DOHH2 (cell line): ENCODE results near the gene UNC5B.

Experiments
- H3F3A ChIP-seq: fragments of 200-600 bp; sonication (generic), shearing (Covaris generic); 2 replicates; pipeline ENCODE4 v1.6.0; 2016; ENCODE audit warnings: antibody characterized with exemption, mild to moderate bottlenecking; ENCODE audit not compliant: control insufficient read depth, insufficient read depth
- H3K27ac ChIP-seq: fragments of 200-600 bp; sonication (generic); 2 replicates; pipeline ENCODE4 v1.5.1; 2014; ENCODE audit warnings: low read depth, mild to moderate bottlenecking, low read length, moderate library complexity
- H3K27me3 ChIP-seq: fragments of 200-600 bp; sonication (generic); 2 replicates; pipeline ENCODE4 v1.6.1; 2014; ENCODE audit warnings: mild to moderate bottlenecking, low read length, mixed read lengths; ENCODE audit not compliant: control insufficient read depth
- H3K36me3 ChIP-seq: fragments of 200-600 bp; sonication (generic); 2 replicates; pipeline ENCODE4 v1.6.1; 2014; ENCODE audit warnings: mild to moderate bottlenecking, low read length, moderate library complexity, mixed read lengths; ENCODE audit not compliant: control insufficient read depth
- H3K4me1 ChIP-seq: fragments of 200-600 bp; sonication (generic); 2 replicates; pipeline ENCODE4 v1.6.1; 2014; ENCODE audit warnings: mild to moderate bottlenecking, low read length, mixed read lengths; ENCODE audit not compliant: control insufficient read depth
- H3K4me2 ChIP-seq: fragments of 200-600 bp; sonication (generic); 2 replicates; pipeline ENCODE4 v1.6.0; 2014; ENCODE audit warnings: mild to moderate bottlenecking, low read length, moderate library complexity
- H3K4me3 ChIP-seq: fragments of 200-600 bp; sonication (generic); 2 replicates; pipeline ENCODE4 v1.5.1; 2014; ENCODE audit warnings: mild to moderate bottlenecking, low read length, mixed read lengths
- H3K79me2 ChIP-seq: fragments of 200-600 bp; sonication (generic); 2 replicates; pipeline ENCODE4 v1.6.1; 2014; ENCODE audit warnings: mild to moderate bottlenecking, low read length, mixed read lengths; ENCODE audit not compliant: control insufficient read depth
- H3K9me2 ChIP-seq: fragments of 200-600 bp; sonication (generic); replicated peaks from 2 replicates; pipeline ENCODE4 v1.6.1; 2014; ENCODE audit warnings: mild to moderate bottlenecking, low read length, mixed read lengths; ENCODE audit not compliant: control insufficient read depth
- H3K9me3 ChIP-seq: fragments of 200-600 bp; sonication (generic); 2 replicates; pipeline ENCODE4 v1.6.1; 2014; ENCODE audit warnings: antibody characterized with exemption, low read length, mixed read lengths; ENCODE audit not compliant: control insufficient read depth, insufficient read depth
- H4K20me1 ChIP-seq: fragments of 200-600 bp; sonication (generic); 2 replicates; pipeline ENCODE4 v1.6.0; 2014; ENCODE audit warnings: low read depth, mild to moderate bottlenecking, antibody characterized with exemption, low read length, moderate library complexity; ENCODE audit not compliant: control insufficient read depth, insufficient read depth
- CTCF ChIP-seq: fragments of 200-600 bp; sonication (generic); IDR thresholded peaks from one replicate; pipeline ENCODE4 v1.5.1; 2014; ENCODE audit warnings: antibody characterized with exemption, mild to moderate bottlenecking, low read depth, low read length; ENCODE audit not compliant: poor library complexity, severe bottlenecking
- EZH2phosphoT487 ChIP-seq: fragments of 200-600 bp; sonication (generic); IDR thresholded peaks from 2 replicates; pipeline ENCODE4 v1.6.1; 2017; ENCODE audit warnings: borderline replicate concordance, mild to moderate bottlenecking, antibody characterized with exemption, low read length, moderate library complexity, mixed read lengths

UNC5B gene

GRCh38 chr10:71232089-71232998, 20.0 kb downstream of the UNC5B start:
- H4K20me1 ChIP-seq: no peaks in the 10 kb centered on the region
- no peaks in the 10 kb centered on the region for H3K36me3 ChIP-seq
- no peaks in the 10 kb centered on the region for H3K9me3 ChIP-seq
- H3K9me2 ChIP-seq: no peaks in the 10 kb centered on the region
- no peaks in the 10 kb centered on the region for H3K79me2 ChIP-seq
- no peak overlapping the region for H3K4me2 ChIP-seq
- peaks cover 14% of the 10 kb centered on the region for H3K27me3 ChIP-seq
- no peak overlapping the region for H3K27ac ChIP-seq
- no peak overlapping the region for H3K4me3 ChIP-seq
- TF ChIP-seq EZH2phosphoT487 (no peak), CTCF (no peak)
- H3K4me1 ChIP-seq: no peaks in the 10 kb centered on the region
- H3F3A ChIP-seq: no peaks in the 10 kb centered on the region

GRCh38 chr10:71233482-71233892, 21.1 kb downstream of the UNC5B start:
- no peaks in the 10 kb centered on the region for H3K9me3 ChIP-seq

GRCh38 chr10:71234004-71234894, 21.9 kb downstream of the UNC5B start:
- H3K4me2 ChIP-seq: no peak overlapping the region
- TF ChIP-seq EZH2phosphoT487 (no peak), CTCF (no peak)
- no peaks in the 10 kb centered on the region for H3K36me3 ChIP-seq
- no peaks in the 10 kb centered on the region for H3K9me3 ChIP-seq
- no peaks in the 10 kb centered on the region for H3F3A ChIP-seq
- no peak overlapping the region for H3K4me3 ChIP-seq
- H3K27ac ChIP-seq: no peak overlapping the region
- peaks cover 14% of the 10 kb centered on the region for H3K27me3 ChIP-seq
- no peaks in the 10 kb centered on the region for H3K9me2 ChIP-seq
- H3K4me1 ChIP-seq: no peaks in the 10 kb centered on the region
- H4K20me1 ChIP-seq: no peaks in the 10 kb centered on the region
- H3K79me2 ChIP-seq: no peaks in the 10 kb centered on the region

More at GRCh38 chr10:71233482-71233892, 21.1 kb downstream of the UNC5B start:
- H3K27me3 ChIP-seq: peaks cover 14% of the 10 kb centered on the region
- H3K4me3 ChIP-seq: no peak overlapping the region
- H3K36me3 ChIP-seq: no peaks in the 10 kb centered on the region
- H3K27ac ChIP-seq: no peak overlapping the region
- no peaks in the 10 kb centered on the region for H4K20me1 ChIP-seq
- H3K4me1 ChIP-seq: no peaks in the 10 kb centered on the region
- TF ChIP-seq EZH2phosphoT487: no peak
- TF ChIP-seq CTCF: no peak
- H3K4me2 ChIP-seq: no peak overlapping the region
- H3F3A ChIP-seq: no peaks in the 10 kb centered on the region
- no peaks in the 10 kb centered on the region for H3K79me2 ChIP-seq
- no peaks in the 10 kb centered on the region for H3K9me2 ChIP-seq
